Astrocyte (in vitro differentiated cells and primary cell): ENCODE results near the gene USP32. TPM values are rescaled to one million over a fixed set of nuclear protein-coding genes. Genes with fewer than 3 reads are reported as not detected.

Experiments used
- DNase-seq: peaks from one replicate; pipeline ENCODE4 v3.0.0-alpha.2; 2010; ENCODE audit warnings: low read depth
- FAIRE-seq: peaks from 2 replicates; lab custom pipeline; 2011; peaks lifted over from hg19 to GRCh38; lab: Jason Lieb, UNC
- H2AFZ ChIP-seq: 2 replicates; pipeline ENCODE4 v1.6.0; 2012; ENCODE audit warnings: low read depth, low read length, inconsistent platforms
- H3K27ac ChIP-seq: 2 replicates; pipeline ENCODE4 v1.5.1; 2011; ENCODE audit warnings: low read depth, low read length, inconsistent platforms
- H3K27me3 ChIP-seq: 2 replicates; pipeline ENCODE4 v1.6.0; 2011; ENCODE audit warnings: low read length, inconsistent platforms; ENCODE audit not compliant: insufficient read depth
- H3K36me3 ChIP-seq: 2 replicates; pipeline ENCODE4 v1.5.1; 2011; ENCODE audit warnings: low read length, inconsistent platforms; ENCODE audit not compliant: insufficient read depth
- H3K4me1 ChIP-seq: 2 replicates; pipeline ENCODE4 v1.5.1; 2011; ENCODE audit warnings: low read length, inconsistent platforms; ENCODE audit not compliant: insufficient read depth
- H3K4me2 ChIP-seq: 2 replicates; pipeline ENCODE4 v1.6.0; 2012; ENCODE audit warnings: low read length, inconsistent platforms
- H3K4me3 ChIP-seq: 2 replicates; pipeline ENCODE4 v1.5.1; 2011; ENCODE audit warnings: low read depth, mild to moderate bottlenecking, low read length, inconsistent platforms; ENCODE audit not compliant: insufficient read depth
- H3K79me2 ChIP-seq: 2 replicates; pipeline ENCODE4 v1.6.0; 2012; ENCODE audit warnings: mild to moderate bottlenecking, low read length, inconsistent platforms; ENCODE audit not compliant: insufficient read depth
- H3K9ac ChIP-seq: 2 replicates; pipeline ENCODE4 v1.6.0; 2012; ENCODE audit warnings: mild to moderate bottlenecking, low read length, inconsistent platforms
- H3K9me3 ChIP-seq: 2 replicates; pipeline ENCODE4 v1.5.1; 2012; ENCODE audit warnings: low read depth, mild to moderate bottlenecking, low read length, inconsistent platforms; ENCODE audit not compliant: insufficient read depth
- H4K20me1 ChIP-seq: 2 replicates; pipeline ENCODE4 v1.6.0; 2012; ENCODE audit warnings: low read length, inconsistent platforms; ENCODE audit not compliant: insufficient read depth
- H3K27ac Mint-ChIP-seq: one replicate; pipeline ENCODE4 v1.8.0; 2021; ENCODE audit warnings: mild to moderate bottlenecking, mixed read lengths; ENCODE audit not compliant: unreplicated experiment
- H3K27me3 Mint-ChIP-seq: one replicate; pipeline ENCODE4 v1.8.0; 2021; ENCODE audit warnings: low read depth, mixed read lengths; ENCODE audit not compliant: unreplicated experiment
- H3K36me3 Mint-ChIP-seq: one replicate; pipeline ENCODE4 v1.8.0; 2021; ENCODE audit warnings: low read depth, mixed read lengths; ENCODE audit not compliant: unreplicated experiment
- H3K4me1 Mint-ChIP-seq: one replicate; pipeline ENCODE4 v1.8.0; 2021; ENCODE audit warnings: low read depth, mixed read lengths; ENCODE audit not compliant: unreplicated experiment
- H3K4me3 Mint-ChIP-seq: one replicate; pipeline ENCODE4 v1.8.0; 2021; ENCODE audit warnings: mild to moderate bottlenecking, moderate library complexity, mixed read lengths; ENCODE audit not compliant: unreplicated experiment
- H3K9me3 Mint-ChIP-seq: one replicate; pipeline ENCODE4 v1.8.0; 2021; ENCODE audit warnings: mild to moderate bottlenecking, mixed read lengths; ENCODE audit not compliant: unreplicated experiment
- CTCF ChIP-seq: IDR thresholded peaks from 2 replicates; pipeline ENCODE4 v1.5.1; 2011; ENCODE audit warnings: low read depth, mild to moderate bottlenecking, inconsistent platforms, low read length, moderate library complexity; ENCODE audit not compliant: insufficient read depth
- EZH2 ChIP-seq: IDR thresholded peaks from 2 replicates; pipeline ENCODE4 v1.6.1; 2012; ENCODE audit warnings: mild to moderate bottlenecking, low read length, inconsistent platforms; ENCODE audit not compliant: insufficient read depth
- total RNA-seq: library from RNA; stranded (reverse); gene quantifications from 2 replicates; pipeline ENCODE4 v1.2.1, GENCODE V29; 2021

The USP32 gene
- total RNA-seq, 1 donor from 2014 or later, result 40.2 TPM

GRCh38 chr17:60167065-60167741 is 224.7 kb downstream of the USP32 start:
- H3K27ac Mint-ChIP-seq, result no peak overlapping the region
- no peak overlapping the region for H3K4me2 ChIP-seq
- H3K79me2 ChIP-seq, result no peaks in the 10 kb centered on the region
- peaks cover under 1% of the 10 kb centered on the region for H3K36me3 Mint-ChIP-seq
- H3K9ac ChIP-seq, result no peak overlapping the region
- H3K27me3 Mint-ChIP-seq, result peaks cover 3% of the 10 kb centered on the region
- H3K36me3 ChIP-seq, result no peaks in the 10 kb centered on the region
- no peaks in the 10 kb centered on the region for H3K4me1 ChIP-seq
- TF ChIP-seq EZH2, result no peak
- TF ChIP-seq CTCF, result no peak
- DNase-seq, result no peak
- no peaks in the 10 kb centered on the region for H4K20me1 ChIP-seq
- H3K27ac ChIP-seq, result no peak overlapping the region
- H3K4me1 Mint-ChIP-seq, result peaks cover 6% of the 10 kb centered on the region
- H3K4me3 ChIP-seq, result no peak overlapping the region
- no peaks in the 10 kb centered on the region for H3K27me3 ChIP-seq
- H3K4me3 Mint-ChIP-seq, result no peak overlapping the region
- H3K9me3 ChIP-seq, result no peaks in the 10 kb centered on the region
- FAIRE-seq, result no peak
- no peak overlapping the region for H2AFZ ChIP-seq
- H3K9me3 Mint-ChIP-seq, result peaks cover 3% of the 10 kb centered on the region

- Histone ChIP-seq H3K79me2 (no peaks in the 10 kb centered on the region), H3K4me1 (no peaks in the 10 kb centered on the region), H4K20me1 (no peaks in the 10 kb centered on the region), H2AFZ (no peak overlapping the region), H3K36me3 (no peaks in the 10 kb centered on the region), H3K4me2 (no peak overlapping the region), H3K27ac (no peak overlapping the region), H3K9me3 (no peaks in the 10 kb centered on the region), H3K9ac (no peak overlapping the region), H3K4me3 (no peak overlapping the region), H3K27me3 (peaks cover 3% of the 10 kb centered on the region)
- Mint-ChIP-seq H3K4me3 (no peak overlapping the region), H3K4me1 (peaks cover 7% of the 10 kb centered on the region), H3K27ac (no peak overlapping the region), H3K27me3 (peaks cover 6% of the 10 kb centered on the region), H3K9me3 (peaks cover 3% of the 10 kb centered on the region), H3K36me3 (no peaks in the 10 kb centered on the region)
- TF ChIP-seq CTCF (no peak), EZH2 (no peak)
- FAIRE-seq, result no peak
- no peak for DNase-seq
Measured at GRCh38 chr17:60165971-60166370, 226.0 kb downstream of the USP32 start.

DNA sequence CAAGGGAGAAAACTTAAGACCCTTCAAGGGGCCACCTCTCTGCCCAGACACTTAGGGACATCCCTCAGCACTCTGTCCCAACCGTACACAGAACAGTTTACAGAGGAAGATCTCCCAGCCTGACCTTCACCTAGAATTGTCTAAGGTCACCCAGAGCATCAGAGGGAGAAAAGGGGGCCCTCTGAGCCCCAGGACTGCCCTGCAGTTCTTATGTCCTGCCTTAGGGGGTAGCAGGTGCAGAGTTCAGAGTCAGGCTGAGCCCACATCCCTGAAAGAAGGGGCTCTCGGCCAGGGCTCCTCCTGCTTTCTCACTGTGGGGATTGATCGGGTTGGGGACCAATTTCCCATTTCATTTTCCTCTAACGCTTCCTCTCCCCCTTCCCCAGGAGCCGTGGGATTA is 226.7 kb downstream of the USP32 start:
- Histone ChIP-seq H3K9ac (no peak overlapping the region), H3K9me3 (no peaks in the 10 kb centered on the region), H3K4me1 (no peaks in the 10 kb centered on the region), H3K36me3 (no peaks in the 10 kb centered on the region), H3K79me2 (no peaks in the 10 kb centered on the region), H3K27me3 (peaks cover 3% of the 10 kb centered on the region), H2AFZ (no peak overlapping the region), H3K4me2 (no peak overlapping the region), H3K4me3 (no peak overlapping the region), H3K27ac (no peak overlapping the region), H4K20me1 (no peaks in the 10 kb centered on the region)
- no peaks in the 10 kb centered on the region for H3K36me3 Mint-ChIP-seq
- H3K27ac Mint-ChIP-seq, result peak overlapping the region; percentile 81
- H3K4me3 Mint-ChIP-seq, result no peak overlapping the region
- TF ChIP-seq CTCF (no peak), EZH2 (no peak)
- H3K27me3 Mint-ChIP-seq, result peaks cover 10% of the 10 kb centered on the region
- H3K9me3 Mint-ChIP-seq, result peaks cover 3% of the 10 kb centered on the region
- DNase-seq (no peak), FAIRE-seq (no peak)
- H3K4me1 Mint-ChIP-seq, result peaks cover 3% of the 10 kb centered on the region
